ENCODE data around the gene C1QL2. TPM values are rescaled to one million over a fixed set of nuclear protein-coding genes. Genes with fewer than 3 reads are reported as not detected.

Gene C1QL2
- polyA plus RNA-seq, 2 of the 4 experiments (the other 2 are of a cell fraction): not detected

DNA sequence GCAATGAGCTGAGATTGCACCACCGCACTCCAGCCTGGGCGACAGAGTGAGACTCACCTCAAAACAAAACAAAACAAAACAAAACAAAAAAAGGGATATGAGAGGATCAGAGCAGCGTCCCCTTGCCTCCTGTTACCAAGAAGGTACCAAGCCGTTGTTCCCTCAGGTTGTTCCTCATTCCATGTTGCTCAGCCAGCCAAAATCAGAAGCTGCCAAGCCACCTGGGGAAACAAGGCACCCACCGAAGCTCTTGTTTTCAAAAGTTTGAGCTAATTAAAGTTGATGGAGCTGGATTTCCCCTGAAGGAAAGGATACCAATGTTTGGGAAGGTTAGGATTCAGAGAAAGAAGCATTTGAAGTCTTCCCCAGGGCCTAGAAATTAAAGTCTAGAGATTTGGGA, 43.3 kb upstream of the C1QL2 start:
- no peak overlapping the region for H3K27ac ChIP-seq
- ChIA-PET CTCF (interaction anchor here (0.7 to 1.7 kb wide), 5 partner anchors 8 to 89 kb away, joined by 3 to 6 read pairs (median 4); no protein-coding TSS in a partner anchor), POLR2A (interaction anchor here (0.6 kb wide), 1 partner anchor 104 kb away, joined by 6 read pairs; no protein-coding TSS in a partner anchor)
- FAIRE-seq (no peak), ATAC-seq (no peak), DNase-seq (ENCODE audit: low read depth in 1 of 2, low spot score in 1 of 2) (no peak)
- peaks cover 7% of the 10 kb centered on the region for H3K4me1 ChIP-seq
- 57% methylated on average over 5 of the region's 5 CpGs for WGBS (ENCODE audit: missing lambda C conversion rate)
- no peaks in the 10 kb centered on the region for H3K9me3 ChIP-seq
- no peak overlapping the region for H3K4me3 ChIP-seq
- H3K4me2 ChIP-seq: no peak overlapping the region
- TF ChIP-seq FOSL2 (IDR thresholded peaks at IDR 0.05) (no peak), FOSL2 (CRISPR knock-in tag; IDR thresholded peaks at IDR 0.05) (no peak), TP53 (CRISPR knock-in tag; IDR thresholded peaks at IDR 0.05) (no peak), KDM5A (IDR thresholded peaks at IDR 0.05) (no peak), ZFP36 (IDR thresholded peaks at IDR 0.05; ENCODE audit: borderline replicate concordance, partially characterized antibody) (no peak), ESRRA (IDR thresholded peaks at IDR 0.05; ENCODE audit: borderline replicate concordance, low read length) (no peak), NPAS2 (CRISPR knock-in tag; IDR thresholded peaks at IDR 0.05; ENCODE audit: borderline replicate concordance) (no peak), MAFK (IDR thresholded peaks at IDR 0.05; ENCODE audit: partially characterized antibody) (no peak), RAD21 (conservative IDR thresholded peaks at IDR 0.05 in 1 of 2, IDR thresholded peaks at IDR 0.05 in 1 of 2) (no peak), HEYL (CRISPR knock-in tag; IDR thresholded peaks at IDR 0.05) (no peak), RARB (CRISPR knock-in tag; IDR thresholded peaks at IDR 0.05) (no peak), HOXB13 (CRISPR knock-in tag; IDR thresholded peaks at IDR 0.05; ENCODE audit: low read depth) (no peak), EHMT2 (IDR thresholded peaks at IDR 0.05; ENCODE audit: low read depth) (no peak), HOXB5 (CRISPR knock-in tag; IDR thresholded peaks at IDR 0.05) (no peak), POLR2AphosphoS2 (conservative IDR thresholded peaks at IDR 0.05; ENCODE audit: low read length) (no peak), TFCP2L1 (CRISPR knock-in tag; IDR thresholded peaks at IDR 0.05) (no peak)
- TF ChIP-seq, protein P1, sequence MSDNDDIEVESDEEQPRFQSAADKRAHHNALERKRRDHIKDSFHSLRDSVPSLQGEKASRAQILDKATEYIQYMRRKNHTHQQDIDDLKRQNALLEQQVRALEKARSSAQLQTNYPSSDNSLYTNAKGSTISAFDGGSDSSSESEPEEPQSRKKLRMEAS (IDR thresholded peaks at IDR 0.05): no peak
- TF ChIP-seq, protein P2, sequence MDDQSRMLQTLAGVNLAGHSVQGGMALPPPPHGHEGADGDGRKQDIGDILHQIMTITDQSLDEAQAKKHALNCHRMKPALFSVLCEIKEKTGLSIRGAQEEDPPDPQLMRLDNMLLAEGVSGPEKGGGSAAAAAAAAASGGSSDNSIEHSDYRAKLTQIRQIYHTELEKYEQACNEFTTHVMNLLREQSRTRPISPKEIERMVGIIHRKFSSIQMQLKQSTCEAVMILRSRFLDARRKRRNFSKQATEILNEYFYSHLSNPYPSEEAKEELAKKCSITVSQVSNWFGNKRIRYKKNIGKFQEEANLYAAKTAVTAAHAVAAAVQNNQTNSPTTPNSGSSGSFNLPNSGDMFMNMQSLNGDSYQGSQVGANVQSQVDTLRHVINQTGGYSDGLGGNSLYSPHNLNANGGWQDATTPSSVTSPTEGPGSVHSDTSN (IDR thresholded peaks at IDR 0.05): no peak

GRCh38 chr2:119198240-119198840, 39.8 kb upstream of the C1QL2 start:
- H3K9me3 ChIP-seq: no peaks in the 10 kb centered on the region
- ChIA-PET POLR2A (no interaction called here), CTCF (interaction anchor here (0.6 to 1.4 kb wide), 7 partner anchors 13 to 206 kb away, joined by 3 read pairs; no protein-coding TSS in a partner anchor)
- no peak overlapping the region for H3K4me2 ChIP-seq
- ATAC-seq (no peak; a peak in 2 of 6 replicates), FAIRE-seq (no peak), DNase-seq (ENCODE audit: low read depth in 1 of 2, low spot score in 1 of 2) (no peak)
- 72% methylated on average over 7 of the region's 7 CpGs for WGBS (ENCODE audit: missing lambda C conversion rate)
- peaks cover 16% of the 10 kb centered on the region for H3K4me1 ChIP-seq
- H3K4me3 ChIP-seq: no peak overlapping the region
- H3K27ac ChIP-seq: no peak overlapping the region
- TF ChIP-seq HOXB5 (CRISPR knock-in tag; IDR thresholded peaks at IDR 0.05) (no peak), JUN (IDR thresholded peaks at IDR 0.05) (no peak), E2F6 (IDR thresholded peaks at IDR 0.05; ENCODE audit: borderline replicate concordance, low read depth) (no peak), HMGXB4 (CRISPR knock-in tag; IDR thresholded peaks at IDR 0.05; ENCODE audit: borderline replicate concordance) (no peak), ZSCAN20 (CRISPR knock-in tag; IDR thresholded peaks at IDR 0.05) (no peak), CHD4 (IDR thresholded peaks at IDR 0.05; ENCODE audit: borderline replicate concordance) (no peak), ATOH8 (CRISPR knock-in tag; IDR thresholded peaks at IDR 0.05; ENCODE audit: low read depth) (no peak), TFCP2L1 (CRISPR knock-in tag; IDR thresholded peaks at IDR 0.05) (no peak), FOSB (CRISPR knock-in tag; IDR thresholded peaks at IDR 0.05) (no peak), EHF (CRISPR knock-in tag; IDR thresholded peaks at IDR 0.05) (no peak), TP53 (CRISPR knock-in tag; IDR thresholded peaks at IDR 0.05) (no peak), USF2 (IDR thresholded peaks at IDR 0.05) (no peak), FOXS1 (CRISPR knock-in tag; IDR thresholded peaks at IDR 0.05) (no peak), GATA3 (IDR thresholded peaks at IDR 0.05; ENCODE audit: borderline replicate concordance) (no peak), NFE2L2 (conservative IDR thresholded peaks at IDR 0.05; ENCODE audit: low read length) (no peak), CTCF (IDR thresholded peaks at IDR 0.05) (no peak), JUNB (IDR thresholded peaks at IDR 0.05) (no peak)

Measured in A549 (cell line).